ENCODE data around the gene SQOR. TPM values are rescaled to one million over a fixed set of nuclear protein-coding genes. Genes with fewer than 3 reads are reported as not detected.

Gene SQOR
- total RNA-seq, 1 experiment from 2014 or later, result 17.6 TPM

DNA sequence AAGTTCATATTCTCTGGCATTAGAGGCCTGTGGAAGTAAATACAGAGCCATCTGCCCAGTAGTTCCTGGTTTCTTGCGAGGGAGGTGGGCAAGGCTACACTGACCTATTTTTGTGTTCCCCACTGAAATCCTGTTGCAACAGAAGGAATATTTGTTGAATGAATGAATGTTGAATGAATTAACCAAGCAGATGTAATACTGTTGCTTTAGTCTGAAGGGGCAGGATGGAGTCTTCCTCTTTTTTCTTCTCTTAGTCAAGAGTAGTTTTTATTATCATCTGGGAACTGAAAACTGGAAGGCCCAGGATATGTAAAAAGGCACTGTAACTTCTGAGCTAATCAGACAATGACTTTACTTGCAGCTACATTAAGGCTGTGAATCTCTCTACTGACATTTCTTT, 30.5 kb upstream of the SQOR start:
- Histone ChIP-seq H3K36me3 (ENCODE audit: control insufficient read depth in 1 of 2, insufficient read depth in 2 of 2, low read length in 2 of 2) (peaks cover 0 to 14% of the 10 kb centered on the region in 2 experiments; a peak in 3 of 4 replicates), H3K9me3 (ENCODE audit: control insufficient read depth in 1 of 2, insufficient read depth in 1 of 2, low read depth in 1 of 2, low read length in 2 of 2) (no peaks in the 10 kb centered on the region), H4K20me1 (ENCODE audit: insufficient read depth) (no peaks in the 10 kb centered on the region), H3K4me3 (replicated peaks in 1 of 2; ENCODE audit: low read depth in 1 of 2, low read length in 2 of 2) (no peak overlapping the region), H3K27ac (ENCODE audit: low read depth, low read length) (no peak overlapping the region), H3K79me2 (ENCODE audit: insufficient read depth, low read length) (peaks cover 17% of the 10 kb centered on the region), H3K27me3 (ENCODE audit: insufficient read depth, low read length) (no peaks in the 10 kb centered on the region), H3K9ac (ENCODE audit: low read length) (no peak overlapping the region), H2AFZ (ENCODE audit: low read depth, low read length, poor library complexity, severe bottlenecking) (no peak overlapping the region), H3K4me1 (ENCODE audit: control insufficient read depth in 1 of 2, insufficient read depth in 2 of 2, low read length in 2 of 2) (no peaks in the 10 kb centered on the region), H3K4me2 (ENCODE audit: low read length) (no peak overlapping the region), H3K9me2 (ENCODE audit: insufficient read depth) (no peaks in the 10 kb centered on the region)
- ChIA-PET CTCF (interaction anchor here (0.9 kb wide), 1 partner anchor 10 kb away, joined by 5 read pairs; no protein-coding TSS in a partner anchor), POLR2A (no interaction called here), RAD21 (ENCODE audit: low non-redundant PET in 1 of 2, low total read pairs in 2 of 2, uncharacterized antibody in 2 of 2, unreplicated experiment in 2 of 2) (no interaction called here)
- intact Hi-C loops (cut with micrococcal nuclease), result no loop called here
- DNase-seq (ENCODE audit: low read depth, low spot score), result no peak
- no peak for TF ChIP-seq YY1 (IDR thresholded peaks at IDR 0.05; ENCODE audit: extremely low read depth, insufficient replicate concordance, low read depth, low read length)
- no peak for TF ChIP-seq POLR2AphosphoS5 (IDR thresholded peaks at IDR 0.05; ENCODE audit: low read depth, low read length)
- TF ChIP-seq POLR2A (IDR thresholded peaks at IDR 0.05; ENCODE audit: borderline replicate concordance, extremely low read depth, insufficient read depth, insufficient read length), result no peak
- TF ChIP-seq FOSL1 (IDR thresholded peaks at IDR 0.05; ENCODE audit: low read depth), result no peak
- no peak for TF ChIP-seq EZH2phosphoT487 (IDR thresholded peaks at IDR 0.05; ENCODE audit: borderline replicate concordance)
- no peak for TF ChIP-seq CBX3 (IDR thresholded peaks at IDR 0.05; ENCODE audit: low read depth)
- no peak for TF ChIP-seq ZNF274 (IDR thresholded peaks at IDR 0.05; ENCODE audit: low read depth, low read length)
- TF ChIP-seq ELF1 (IDR thresholded peaks at IDR 0.05; ENCODE audit: borderline replicate concordance, low read depth), result no peak
- no peak for TF ChIP-seq SP1 (IDR thresholded peaks at IDR 0.05; ENCODE audit: low read depth)
- no peak for TF ChIP-seq EGR1 (IDR thresholded peaks at IDR 0.05; ENCODE audit: low read depth)
- TF ChIP-seq, protein P1, sequence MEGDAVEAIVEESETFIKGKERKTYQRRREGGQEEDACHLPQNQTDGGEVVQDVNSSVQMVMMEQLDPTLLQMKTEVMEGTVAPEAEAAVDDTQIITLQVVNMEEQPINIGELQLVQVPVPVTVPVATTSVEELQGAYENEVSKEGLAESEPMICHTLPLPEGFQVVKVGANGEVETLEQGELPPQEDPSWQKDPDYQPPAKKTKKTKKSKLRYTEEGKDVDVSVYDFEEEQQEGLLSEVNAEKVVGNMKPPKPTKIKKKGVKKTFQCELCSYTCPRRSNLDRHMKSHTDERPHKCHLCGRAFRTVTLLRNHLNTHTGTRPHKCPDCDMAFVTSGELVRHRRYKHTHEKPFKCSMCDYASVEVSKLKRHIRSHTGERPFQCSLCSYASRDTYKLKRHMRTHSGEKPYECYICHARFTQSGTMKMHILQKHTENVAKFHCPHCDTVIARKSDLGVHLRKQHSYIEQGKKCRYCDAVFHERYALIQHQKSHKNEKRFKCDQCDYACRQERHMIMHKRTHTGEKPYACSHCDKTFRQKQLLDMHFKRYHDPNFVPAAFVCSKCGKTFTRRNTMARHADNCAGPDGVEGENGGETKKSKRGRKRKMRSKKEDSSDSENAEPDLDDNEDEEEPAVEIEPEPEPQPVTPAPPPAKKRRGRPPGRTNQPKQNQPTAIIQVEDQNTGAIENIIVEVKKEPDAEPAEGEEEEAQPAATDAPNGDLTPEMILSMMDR (IDR thresholded peaks at IDR 0.05 in 2 of 3, conservative IDR thresholded peaks at IDR 0.05 in 1 of 3; ENCODE audit: borderline replicate concordance in 1 of 3, insufficient read depth in 1 of 3, low read depth in 2 of 3, low read length in 2 of 3), result no peak
- no peak for TF ChIP-seq EZH2 (IDR thresholded peaks at IDR 0.05)
- TF ChIP-seq SIN3A (IDR thresholded peaks at IDR 0.05; ENCODE audit: low read depth), result no peak
- TF ChIP-seq CEBPB (IDR thresholded peaks at IDR 0.05; ENCODE audit: low read depth), result no peak
- no peak for TF ChIP-seq TCF7L2 (IDR thresholded peaks at IDR 0.05; ENCODE audit: borderline replicate concordance, extremely low read depth, insufficient read depth, insufficient read length)
- no peak for ATAC-seq
- no TSS peak for BruUV-seq (replicated peaks)
